Lower leg skin (tissue), 3 donors: ENCODE results near the gene ZNF507.

ENCODE experiments used
- CTCF ChIP-seq, 3 donors: fragments of 450-650 bp; IDR thresholded peaks; one replicate each; pipeline ENCODE4 v1.5.1; 2016; ENCODE audit warnings: antibody characterized with exemption in 3 of 3, mild to moderate bottlenecking in 3 of 3, moderate library complexity in 2 of 3
- POLR2A ChIP-seq, 2 donors: fragments of 450-650 bp; IDR thresholded peaks; one replicate each; pipeline ENCODE4 v1.6.1; 2016 to 2017; ENCODE audit warnings: antibody characterized with exemption in 2 of 2, mild to moderate bottlenecking in 1 of 2, moderate library complexity in 1 of 2

GRCh38 chr19:32368787-32369186 lies 23.4 kb downstream of the ZNF507 start:
- TF ChIP-seq CTCF (IDR thresholded peaks at IDR 0.05): no peak
- no peak for TF ChIP-seq POLR2A (IDR thresholded peaks at IDR 0.05)
